Measurements from ENCODE around the gene CX3CR1.

DNA sequence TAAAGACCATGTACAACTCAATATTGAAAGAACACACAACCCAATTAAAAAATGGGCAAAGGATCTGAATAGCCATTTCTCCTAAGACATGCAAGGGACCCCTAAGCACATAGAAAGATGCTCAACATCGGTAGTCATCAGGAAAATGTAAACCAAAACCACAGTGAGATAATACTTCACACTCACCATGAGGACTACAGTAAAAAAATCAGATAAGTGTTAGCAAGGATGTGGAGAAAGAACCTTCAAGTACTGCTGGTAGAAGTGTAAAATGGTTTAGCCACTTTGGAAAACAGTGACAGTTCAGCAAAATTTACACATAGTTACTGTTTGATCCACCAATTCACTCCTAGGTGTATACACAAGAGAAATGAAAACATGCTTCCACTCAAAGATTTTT lies 57.4 kb downstream of the CX3CR1 start:
- TF ChIP-seq, protein P1, sequence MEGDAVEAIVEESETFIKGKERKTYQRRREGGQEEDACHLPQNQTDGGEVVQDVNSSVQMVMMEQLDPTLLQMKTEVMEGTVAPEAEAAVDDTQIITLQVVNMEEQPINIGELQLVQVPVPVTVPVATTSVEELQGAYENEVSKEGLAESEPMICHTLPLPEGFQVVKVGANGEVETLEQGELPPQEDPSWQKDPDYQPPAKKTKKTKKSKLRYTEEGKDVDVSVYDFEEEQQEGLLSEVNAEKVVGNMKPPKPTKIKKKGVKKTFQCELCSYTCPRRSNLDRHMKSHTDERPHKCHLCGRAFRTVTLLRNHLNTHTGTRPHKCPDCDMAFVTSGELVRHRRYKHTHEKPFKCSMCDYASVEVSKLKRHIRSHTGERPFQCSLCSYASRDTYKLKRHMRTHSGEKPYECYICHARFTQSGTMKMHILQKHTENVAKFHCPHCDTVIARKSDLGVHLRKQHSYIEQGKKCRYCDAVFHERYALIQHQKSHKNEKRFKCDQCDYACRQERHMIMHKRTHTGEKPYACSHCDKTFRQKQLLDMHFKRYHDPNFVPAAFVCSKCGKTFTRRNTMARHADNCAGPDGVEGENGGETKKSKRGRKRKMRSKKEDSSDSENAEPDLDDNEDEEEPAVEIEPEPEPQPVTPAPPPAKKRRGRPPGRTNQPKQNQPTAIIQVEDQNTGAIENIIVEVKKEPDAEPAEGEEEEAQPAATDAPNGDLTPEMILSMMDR (IDR thresholded peaks at IDR 0.05): no peak
- TF ChIP-seq EZH2 (IDR thresholded peaks at IDR 0.05): no peak

All from neural progenitor cell (in vitro differentiated cells).